Activated T-cell treated with anti-CD3 and anti-CD28 coated beads, Interleukin-2, amount 50 U/mL, for 24 hours (primary cell): ENCODE measurements around the gene PPP1R27.

Experiments
- DNase-seq: peaks from one replicate; pipeline ENCODE4 v3.0.0-alpha.2; 2020
- H3K27ac Mint-ChIP-seq: 2 replicates; pipeline ENCODE4 v1.8.0; 2020; ENCODE audit warnings: mild to moderate bottlenecking, mixed read lengths
- H3K27me3 Mint-ChIP-seq: 2 replicates; pipeline ENCODE4 v1.8.0; 2020; ENCODE audit warnings: mixed read lengths
- H3K36me3 Mint-ChIP-seq: 2 replicates; pipeline ENCODE4 v1.8.0; 2020; ENCODE audit warnings: low read depth, mixed read lengths
- H3K4me1 Mint-ChIP-seq: 2 replicates; pipeline ENCODE4 v1.8.0; 2020; ENCODE audit warnings: low read depth, mixed read lengths
- H3K4me3 Mint-ChIP-seq: 2 replicates; pipeline ENCODE4 v1.8.0; 2020; ENCODE audit warnings: mild to moderate bottlenecking, moderate library complexity, mixed read lengths
- H3K9me3 Mint-ChIP-seq: 2 replicates; pipeline ENCODE4 v1.8.0; 2020; ENCODE audit warnings: mixed read lengths

PPP1R27 gene

GRCh38 chr17:81839301-81839700 is 4.5 kb upstream of the PPP1R27 start:
- H3K27me3 Mint-ChIP-seq: no peaks in the 10 kb centered on the region
- H3K4me1 Mint-ChIP-seq: no peaks in the 10 kb centered on the region
- H3K27ac Mint-ChIP-seq: no peak overlapping the region
- DNase-seq: no peak
- peaks cover 32% of the 10 kb centered on the region for H3K36me3 Mint-ChIP-seq
- H3K4me3 Mint-ChIP-seq: no peak overlapping the region
- H3K9me3 Mint-ChIP-seq: no peaks in the 10 kb centered on the region

GRCh38 chr17:81838753-81839255 is 4.0 kb upstream of the PPP1R27 start:
- H3K4me3 Mint-ChIP-seq: no peak overlapping the region
- peaks cover 2% of the 10 kb centered on the region for H3K4me1 Mint-ChIP-seq
- no peaks in the 10 kb centered on the region for H3K9me3 Mint-ChIP-seq
- no peaks in the 10 kb centered on the region for H3K27me3 Mint-ChIP-seq
- H3K27ac Mint-ChIP-seq: no peak overlapping the region
- DNase-seq: no peak
- H3K36me3 Mint-ChIP-seq: peaks cover 29% of the 10 kb centered on the region

- Mint-ChIP-seq H3K27me3 (no peaks in the 10 kb centered on the region), H3K9me3 (no peaks in the 10 kb centered on the region), H3K36me3 (peaks cover 20% of the 10 kb centered on the region), H3K4me1 (peaks cover 4% of the 10 kb centered on the region), H3K4me3 (no peak overlapping the region), H3K27ac (no peak overlapping the region)
- DNase-seq: no peak
These were observed 2.8 kb upstream of the PPP1R27 start for GRCh38 chr17:81837641-81838040.

- peak overlapping the region; percentile 88 for H3K4me3 Mint-ChIP-seq
- H3K4me1 Mint-ChIP-seq: peaks cover 30% of the 10 kb centered on the region
- no peaks in the 10 kb centered on the region for H3K27me3 Mint-ChIP-seq
- peak overlapping the region; percentile 94 for H3K27ac Mint-ChIP-seq
- DNase-seq: no peak
- H3K9me3 Mint-ChIP-seq: no peaks in the 10 kb centered on the region
- H3K36me3 Mint-ChIP-seq: peaks cover 30% of the 10 kb centered on the region
These were observed 674 bp downstream of the PPP1R27 start for GRCh38 chr17:81833921-81834830.

- DNase-seq: peak; percentile 98
- Mint-ChIP-seq H3K27me3 (no peaks in the 10 kb centered on the region), H3K4me1 (peaks cover 33% of the 10 kb centered on the region), H3K4me3 (peak within 1 kb of the TSS; percentile 92), H3K36me3 (peaks cover 30% of the 10 kb centered on the region), H3K27ac (peak within 1 kb of the TSS; percentile 96), H3K9me3 (no peaks in the 10 kb centered on the region)
These were observed 1.5 kb downstream of the PPP1R27 start, which contains the start of gene MCRIP1 for GRCh38 chr17:81833160-81833920. MCRIP1 (minus strand) TSS chr17:81833291; CDS start chr17:81824506, 8,785 bp downstream.

GRCh38 chr17:81832608-81833159 is 2.2 kb downstream of the PPP1R27 start:
- Mint-ChIP-seq H3K36me3 (peaks cover 30% of the 10 kb centered on the region), H3K4me3 (peak overlapping the region; percentile 92), H3K9me3 (no peaks in the 10 kb centered on the region), H3K27ac (peak overlapping the region; percentile 96), H3K27me3 (no peaks in the 10 kb centered on the region), H3K4me1 (peaks cover 34% of the 10 kb centered on the region)
- no peak for DNase-seq

GRCh38 chr17:81831957-81832607 is 2.8 kb downstream of the PPP1R27 start:
- Mint-ChIP-seq H3K36me3 (peaks cover 30% of the 10 kb centered on the region), H3K27ac (peak overlapping the region; percentile 96), H3K9me3 (no peaks in the 10 kb centered on the region), H3K4me3 (peak overlapping the region; percentile 92), H3K4me1 (peaks cover 34% of the 10 kb centered on the region), H3K27me3 (no peaks in the 10 kb centered on the region)
- peak; percentile 77 for DNase-seq

GRCh38 chr17:81831563-81831956 is 3.3 kb downstream of the PPP1R27 start:
- Mint-ChIP-seq H3K36me3 (peaks cover 30% of the 10 kb centered on the region), H3K4me3 (peak overlapping the region; percentile 92), H3K27me3 (no peaks in the 10 kb centered on the region), H3K9me3 (no peaks in the 10 kb centered on the region), H3K4me1 (peaks cover 34% of the 10 kb centered on the region), H3K27ac (peak overlapping the region; percentile 96)
- DNase-seq: peak; percentile 66

GRCh38 chr17:81829858-81830257 is 5.0 kb downstream of the PPP1R27 start:
- Mint-ChIP-seq H3K36me3 (peaks cover 26% of the 10 kb centered on the region), H3K4me3 (no peak overlapping the region), H3K27ac (peak overlapping the region; percentile 20), H3K4me1 (peaks cover 39% of the 10 kb centered on the region), H3K27me3 (no peaks in the 10 kb centered on the region), H3K9me3 (no peaks in the 10 kb centered on the region)
- no peak for DNase-seq

- no peaks in the 10 kb centered on the region for H3K9me3 Mint-ChIP-seq
- no peak overlapping the region for H3K4me3 Mint-ChIP-seq
- H3K4me1 Mint-ChIP-seq: peaks cover 35% of the 10 kb centered on the region
- no peak for DNase-seq
- H3K27me3 Mint-ChIP-seq: no peaks in the 10 kb centered on the region
- H3K27ac Mint-ChIP-seq: peak overlapping the region; percentile 55
- H3K36me3 Mint-ChIP-seq: peaks cover 27% of the 10 kb centered on the region
These were observed 6.2 kb downstream of the PPP1R27 start for GRCh38 chr17:81828656-81829055.

GRCh38 chr17:81825841-81826466 is 8.9 kb downstream of the PPP1R27 start:
- peaks cover 23% of the 10 kb centered on the region for H3K4me1 Mint-ChIP-seq
- no peak for DNase-seq
- peaks cover 19% of the 10 kb centered on the region for H3K36me3 Mint-ChIP-seq
- H3K27ac Mint-ChIP-seq: no peak overlapping the region
- no peaks in the 10 kb centered on the region for H3K9me3 Mint-ChIP-seq
- H3K4me3 Mint-ChIP-seq: no peak overlapping the region
- no peaks in the 10 kb centered on the region for H3K27me3 Mint-ChIP-seq

GRCh38 chr17:81824595-81824994 is 10.3 kb downstream of the PPP1R27 start:
- no peak overlapping the region for H3K27ac Mint-ChIP-seq
- H3K36me3 Mint-ChIP-seq: peaks cover 14% of the 10 kb centered on the region
- DNase-seq: no peak
- H3K4me3 Mint-ChIP-seq: no peak overlapping the region
- H3K4me1 Mint-ChIP-seq: peaks cover 14% of the 10 kb centered on the region
- no peaks in the 10 kb centered on the region for H3K9me3 Mint-ChIP-seq
- H3K27me3 Mint-ChIP-seq: no peaks in the 10 kb centered on the region

GRCh38 chr17:81823820-81824550 is 10.9 kb downstream of the PPP1R27 start:
- Mint-ChIP-seq H3K36me3 (peaks cover 12% of the 10 kb centered on the region), H3K4me3 (no peak overlapping the region), H3K4me1 (peaks cover 11% of the 10 kb centered on the region), H3K27me3 (no peaks in the 10 kb centered on the region), H3K9me3 (no peaks in the 10 kb centered on the region), H3K27ac (no peak overlapping the region)
- DNase-seq: no peak
